ENCODE results near the gene AGMO. TPM values are rescaled to one million over a fixed set of nuclear protein-coding genes. Genes with fewer than 3 reads are reported as not detected.

Gene AGMO
- total and polyA plus RNA-seq, 2 of the 8 experiments (the other 6 are each of a cell fraction or from before 2014, with no cell fraction given): 0.22 to 0.45 TPM

GRCh38 chr7:15239801-15240200 is 322.0 kb downstream of the AGMO start (continued):
- TF ChIP-seq CHD7 (IDR thresholded peaks at IDR 0.05; ENCODE audit: insufficient replicate concordance, low read length): no peak
